Neuronal stem cell (in vitro differentiated cells): ENCODE data around the gene GLDC.
"Not testable (repeated sequence)": the region's sequence is repeated elsewhere in the genome, so short reads cannot be mapped to it uniquely, and the experiment has no call there.

Experiments
- DNase-seq: peaks from one replicate; pipeline ENCODE4 v3.0.0-alpha.2; 2013; ENCODE audit warnings: low spot score
- H2AFZ ChIP-seq: one replicate; pipeline ENCODE4 v1.6.1; 2013; ENCODE audit warnings: mild to moderate bottlenecking, low read length, inconsistent platforms
- H2AK5ac ChIP-seq: 2 replicates; pipeline ENCODE4 v1.6.1; 2013; ENCODE audit warnings: low read depth, mild to moderate bottlenecking, inconsistent platforms, low read length, moderate library complexity, mixed read lengths
- H2BK120ac ChIP-seq: 2 replicates; pipeline ENCODE4 v1.6.1; 2013; ENCODE audit warnings: low read depth, mild to moderate bottlenecking, inconsistent platforms, low read length, moderate library complexity, mixed read lengths
- H2BK12ac ChIP-seq: one replicate; pipeline ENCODE4 v1.6.1; 2013; ENCODE audit warnings: low read length, inconsistent platforms
- H2BK15ac ChIP-seq: 2 replicates; pipeline ENCODE4 v1.6.1; 2013; ENCODE audit warnings: mild to moderate bottlenecking, low read length, inconsistent platforms, mixed read lengths
- H2BK5ac ChIP-seq: one replicate; pipeline ENCODE4 v1.6.1; 2013; ENCODE audit warnings: inconsistent platforms, mild to moderate bottlenecking, low read length, moderate library complexity
- H3K14ac ChIP-seq: one replicate; pipeline ENCODE4 v1.6.1; 2013; ENCODE audit warnings: low read length, inconsistent platforms
- H3K18ac ChIP-seq: 2 replicates; pipeline ENCODE4 v1.6.1; 2013; ENCODE audit warnings: low read length, inconsistent platforms
- H3K23ac ChIP-seq: 2 replicates; pipeline ENCODE4 v1.6.1; 2013; ENCODE audit warnings: low read depth, mild to moderate bottlenecking, mixed read lengths, low read length, inconsistent platforms; ENCODE audit not compliant: poor library complexity
- H3K27ac ChIP-seq: replicated peaks from 3 replicates; pipeline ENCODE4 v1.5.1; 2013; ENCODE audit warnings: low read length, inconsistent platforms
- H3K27me3 ChIP-seq, 3 experiments: 2 replicates each; pipeline ENCODE4 v1.6.1; 2013; ENCODE audit warnings: low read length in 3 of 3, mild to moderate bottlenecking in 2 of 3, inconsistent platforms in 1 of 3, low read depth in 1 of 3, mixed read lengths in 1 of 3, moderate library complexity in 1 of 3; ENCODE audit not compliant: control insufficient read depth in 3 of 3, insufficient read depth in 3 of 3
- H3K36me3 ChIP-seq, 2 donors: replicated peaks in 1 of 2; 2 replicates each; pipeline ENCODE4 v1.6.1; 2013; ENCODE audit warnings: low read length in 2 of 2; ENCODE audit not compliant: control insufficient read depth in 2 of 2, insufficient read depth in 2 of 2
- H3K4ac ChIP-seq: 2 replicates; pipeline ENCODE4 v1.6.1; 2013; ENCODE audit warnings: inconsistent platforms, mild to moderate bottlenecking, low read length, moderate library complexity
- H3K4me1 ChIP-seq, 2 donors: 1 replicate in 1 of 2; 2 replicates in 1 of 2; pipeline ENCODE4 v1.6.1; 2013; ENCODE audit warnings: low read length in 2 of 2, low read depth in 1 of 2; ENCODE audit not compliant: control insufficient read depth in 2 of 2, insufficient read depth in 1 of 2
- H3K4me2 ChIP-seq: one replicate; pipeline ENCODE4 v1.6.1; 2013; ENCODE audit warnings: mild to moderate bottlenecking, low read length, inconsistent platforms; ENCODE audit not compliant: insufficient read depth, poor library complexity, severe bottlenecking
- H3K4me3 ChIP-seq, 2 donors: 2 replicates each; pipeline ENCODE4 v1.5.1; 2013; ENCODE audit warnings: low read length in 2 of 2, mild to moderate bottlenecking in 2 of 2, inconsistent platforms in 1 of 2, moderate library complexity in 1 of 2
- H3K79me1 ChIP-seq: one replicate; pipeline ENCODE4 v1.6.1; 2013; ENCODE audit warnings: low read depth, mild to moderate bottlenecking, inconsistent platforms, low read length, moderate library complexity
- H3K9ac ChIP-seq: one replicate; pipeline ENCODE4 v1.6.1; 2013; ENCODE audit warnings: mild to moderate bottlenecking, low read depth, low read length, inconsistent platforms; ENCODE audit not compliant: poor library complexity
- H3K9me3 ChIP-seq, 2 donors: replicated peaks in 1 of 2; 2 replicates each; pipeline versions ENCODE3 to v1.6.1; 2013; ENCODE audit warnings: low read length in 2 of 2, mild to moderate bottlenecking in 2 of 2, inconsistent platforms in 1 of 2, low read depth in 1 of 2, mixed read lengths in 1 of 2, moderate library complexity in 1 of 2; ENCODE audit not compliant: control insufficient read depth in 2 of 2, insufficient read depth in 1 of 2
- H4K8ac ChIP-seq: one replicate; pipeline ENCODE4 v1.6.1; 2013; ENCODE audit warnings: low read depth, mild to moderate bottlenecking, inconsistent platforms, low read length, moderate library complexity
- H4K91ac ChIP-seq: one replicate; pipeline ENCODE4 v1.6.1; 2013; ENCODE audit warnings: low read length, low read depth, mild to moderate bottlenecking, inconsistent platforms; ENCODE audit not compliant: poor library complexity
- WGBS, 2 donors: extraction: QIAGEN DNeasy Blood & Tissue Kit; methylation state at CpG; one replicate each; pipeline ENCODE4 v1.1.7; 2013; ENCODE audit warnings: missing lambda C conversion rate in 2 of 2, mixed read lengths in 1 of 2; ENCODE audit not compliant: insufficient read length in 2 of 2, insufficient replicate concordance in 1 of 2; ENCODE audit errors: extremely low coverage in 2 of 2; 5-methylcytosine and 5-hydroxymethylcytosine counted together

GLDC gene

DNA sequence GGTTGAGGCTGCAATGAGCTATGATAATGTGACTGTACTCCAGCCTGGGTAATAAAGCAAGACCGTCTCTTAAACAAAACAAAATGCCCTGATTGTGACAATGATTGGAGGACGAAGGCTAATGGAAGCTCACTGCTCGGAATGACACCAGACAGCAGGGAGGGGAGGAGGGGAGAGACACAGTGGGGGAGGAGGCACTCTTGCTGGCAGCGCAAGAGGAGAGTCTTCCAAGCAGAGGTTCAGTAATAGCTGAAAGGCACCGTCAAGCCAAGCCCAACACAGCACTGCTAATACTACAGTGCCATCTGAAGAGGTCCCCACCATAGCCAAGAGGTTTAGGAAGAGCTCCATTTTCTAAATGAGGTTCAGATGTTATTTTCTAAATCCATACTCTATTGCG is 102.3 kb downstream of the GLDC start:
- Histone ChIP-seq H3K4me2 (no peak overlapping the region), H2AFZ (no peak overlapping the region), H3K4me3 (no peak overlapping the region), H4K91ac (no peak overlapping the region), H3K79me1 (no peaks in the 10 kb centered on the region), H2BK120ac (no peak overlapping the region), H2BK12ac (no peak overlapping the region), H3K4ac (no peak overlapping the region), H3K9me3 (no peaks in the 10 kb centered on the region), H3K23ac (no peak overlapping the region), H3K9ac (no peak overlapping the region), H3K36me3 (peaks cover 5 to 91% of the 10 kb centered on the region in 2 donors), H3K27me3 (no peaks in the 10 kb centered on the region), H3K18ac (no peak overlapping the region), H3K4me1 (peaks cover 0 to 1% of the 10 kb centered on the region in 2 donors), H4K8ac (no peak overlapping the region), H2AK5ac (no peak overlapping the region), H3K14ac (no peak overlapping the region), H2BK5ac (no peak overlapping the region), H3K27ac (no peak overlapping the region), H2BK15ac (no peak overlapping the region)
- DNase-seq: no peak
- no CpG with 5 or more reads among the region's 6 CpGs for WGBS, 2 donors

DNA sequence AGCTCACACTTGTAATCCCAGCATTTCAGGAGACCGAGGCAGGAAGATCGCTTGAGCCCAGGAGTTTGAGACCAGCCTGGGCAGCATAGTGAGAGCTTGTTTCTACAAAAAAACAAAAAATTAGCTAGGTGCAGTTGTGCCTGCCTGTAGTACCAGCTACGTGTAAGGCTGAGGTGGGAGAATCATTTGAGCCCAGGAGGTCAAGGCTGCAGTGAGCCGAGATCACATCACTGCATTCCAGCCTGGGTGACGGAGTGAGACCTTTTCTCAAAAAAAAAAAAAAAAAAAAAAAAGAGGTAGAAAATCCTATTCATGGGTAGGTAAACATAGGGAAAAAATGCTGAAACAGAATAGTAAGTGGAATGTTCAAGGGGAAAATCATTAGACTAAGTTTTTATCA is 102.9 kb downstream of the GLDC start:
- not testable (repeated sequence) for H2AFZ ChIP-seq, H2BK15ac ChIP-seq, H2BK12ac ChIP-seq, H2BK120ac ChIP-seq, H3K4me3 ChIP-seq, H2AK5ac ChIP-seq, H3K27me3 ChIP-seq, H3K9me3 ChIP-seq, H3K79me1 ChIP-seq, H3K18ac ChIP-seq, H3K27ac ChIP-seq, H2BK5ac ChIP-seq, H4K8ac ChIP-seq, H3K9ac ChIP-seq, H3K23ac ChIP-seq, H3K4ac ChIP-seq, H3K14ac ChIP-seq, H3K4me2 ChIP-seq, H3K4me1 ChIP-seq, DNase-seq, H4K91ac ChIP-seq
- WGBS, 2 donors: no CpG with 5 or more reads among the region's 5 CpGs
- H3K36me3 ChIP-seq: peaks cover 5 to 91% of the 10 kb centered on the region in 2 donors

DNA sequence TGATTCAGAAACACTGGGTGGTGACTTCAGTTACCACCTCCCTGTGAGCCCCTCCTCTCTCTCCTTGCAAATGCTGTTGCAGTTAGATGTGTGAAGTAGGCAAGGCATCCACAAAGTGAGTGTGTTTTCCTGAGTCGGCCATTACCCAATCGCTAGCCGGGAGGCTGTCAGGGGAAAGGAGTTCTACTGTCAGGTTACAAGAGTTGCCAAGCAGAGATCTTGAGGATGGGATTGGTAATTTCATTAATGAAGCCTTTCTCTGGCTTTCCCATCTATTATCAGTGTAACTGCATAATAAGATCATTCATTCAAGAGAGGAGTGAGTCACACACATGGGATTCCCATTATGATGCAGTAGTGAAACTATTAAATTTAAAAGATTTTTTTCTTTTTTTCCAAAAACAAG is 106.9 kb downstream of the GLDC start:
- H3K4me2 ChIP-seq: no peak overlapping the region
- peaks cover 0 to 1% of the 10 kb centered on the region in 2 donors for H3K4me1 ChIP-seq
- no peak overlapping the region for H3K4ac ChIP-seq
- H2BK5ac ChIP-seq: no peak overlapping the region
- no peak for DNase-seq
- no peak overlapping the region for H2BK15ac ChIP-seq
- no peak overlapping the region for H3K9ac ChIP-seq
- no peak overlapping the region for H3K23ac ChIP-seq
- peaks cover 8 to 89% of the 10 kb centered on the region in 2 donors for H3K36me3 ChIP-seq
- no peak overlapping the region for H3K18ac ChIP-seq
- no peak overlapping the region for H2BK120ac ChIP-seq
- H4K8ac ChIP-seq: no peak overlapping the region
- H2AFZ ChIP-seq: no peak overlapping the region
- no peak overlapping the region for H3K14ac ChIP-seq
- no peak overlapping the region for H2BK12ac ChIP-seq
- H3K4me3 ChIP-seq: no peak overlapping the region
- H3K79me1 ChIP-seq: no peaks in the 10 kb centered on the region
- H3K27me3 ChIP-seq: peaks cover 0 to 3% (median 0%) of the 10 kb centered on the region in 3 experiments
- WGBS, 2 donors: no CpG with 5 or more reads among the region's 3 CpGs
- H3K9me3 ChIP-seq: no peaks in the 10 kb centered on the region
- no peak overlapping the region for H2AK5ac ChIP-seq
- no peak overlapping the region for H4K91ac ChIP-seq
- no peak overlapping the region for H3K27ac ChIP-seq

DNA sequence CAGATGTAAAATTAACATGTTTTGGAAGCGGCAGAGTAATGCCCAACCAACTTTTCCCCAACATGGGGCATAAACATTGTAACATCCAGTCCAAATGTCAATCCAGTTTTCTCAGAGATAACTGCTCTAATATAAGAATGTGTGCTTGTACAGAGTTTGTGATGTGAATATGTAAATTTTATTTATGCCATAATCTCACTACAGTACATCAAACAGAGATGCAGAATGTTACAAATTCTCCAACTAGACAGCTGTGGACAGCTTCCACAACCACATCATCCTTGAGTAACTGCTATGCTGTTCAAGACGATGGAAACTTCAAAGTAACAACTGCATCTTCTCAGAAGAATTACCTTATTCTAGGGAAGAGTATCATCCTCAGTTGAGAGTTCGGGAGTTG is 109.9 kb downstream of the GLDC start:
- peaks cover 11 to 89% of the 10 kb centered on the region in 2 donors for H3K36me3 ChIP-seq
- no peak overlapping the region for H2BK5ac ChIP-seq
- peaks cover 0 to 3% (median 0%) of the 10 kb centered on the region in 3 experiments for H3K27me3 ChIP-seq
- H3K14ac ChIP-seq: no peak overlapping the region
- no peak overlapping the region for H3K9ac ChIP-seq
- H3K79me1 ChIP-seq: no peaks in the 10 kb centered on the region
- H3K4me3 ChIP-seq: no peak overlapping the region
- H3K4me1 ChIP-seq: no peaks in the 10 kb centered on the region
- H3K4ac ChIP-seq: no peak overlapping the region
- H2BK120ac ChIP-seq: no peak overlapping the region
- DNase-seq: no peak
- no peak overlapping the region for H3K27ac ChIP-seq
- WGBS, 2 donors: no CpG with 5 or more reads among the region's 3 CpGs
- H2AFZ ChIP-seq: no peak overlapping the region
- no peak overlapping the region for H2BK15ac ChIP-seq
- H2BK12ac ChIP-seq: no peak overlapping the region
- H4K8ac ChIP-seq: no peak overlapping the region
- H3K4me2 ChIP-seq: no peak overlapping the region
- H3K23ac ChIP-seq: no peak overlapping the region
- no peak overlapping the region for H2AK5ac ChIP-seq
- no peak overlapping the region for H3K18ac ChIP-seq
- no peak overlapping the region for H4K91ac ChIP-seq
- no peaks in the 10 kb centered on the region for H3K9me3 ChIP-seq
